ENCODE data around the gene CSNK1D.

Gene CSNK1D

DNA sequence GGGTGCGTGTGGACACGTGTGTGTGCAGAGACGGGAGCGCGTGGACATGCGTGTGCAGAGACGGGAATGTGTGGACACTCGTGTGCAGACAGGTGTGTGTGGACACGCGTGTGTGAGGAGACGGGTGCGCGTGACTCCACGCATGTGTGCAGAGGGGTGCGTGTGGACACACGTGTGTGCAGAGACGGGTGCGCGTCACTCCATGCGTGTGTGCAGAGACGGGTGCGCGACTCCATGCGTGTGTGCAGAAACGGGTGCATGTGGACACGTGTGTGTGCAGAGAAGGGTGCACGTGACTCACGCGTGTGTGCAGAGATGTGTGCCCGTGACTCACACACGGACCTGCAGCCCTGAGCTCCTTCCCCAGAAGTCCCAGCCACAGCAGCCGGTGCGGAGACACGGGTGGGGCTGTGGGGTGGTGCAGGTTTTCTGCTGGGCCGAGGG is 46.1 kb upstream of the CSNK1D start:
- in situ Hi-C loops (cut with HindIII; ENCODE audit: low sequenced_read_pairs), result no loop called here
- TF ChIP-seq, protein P1, sequence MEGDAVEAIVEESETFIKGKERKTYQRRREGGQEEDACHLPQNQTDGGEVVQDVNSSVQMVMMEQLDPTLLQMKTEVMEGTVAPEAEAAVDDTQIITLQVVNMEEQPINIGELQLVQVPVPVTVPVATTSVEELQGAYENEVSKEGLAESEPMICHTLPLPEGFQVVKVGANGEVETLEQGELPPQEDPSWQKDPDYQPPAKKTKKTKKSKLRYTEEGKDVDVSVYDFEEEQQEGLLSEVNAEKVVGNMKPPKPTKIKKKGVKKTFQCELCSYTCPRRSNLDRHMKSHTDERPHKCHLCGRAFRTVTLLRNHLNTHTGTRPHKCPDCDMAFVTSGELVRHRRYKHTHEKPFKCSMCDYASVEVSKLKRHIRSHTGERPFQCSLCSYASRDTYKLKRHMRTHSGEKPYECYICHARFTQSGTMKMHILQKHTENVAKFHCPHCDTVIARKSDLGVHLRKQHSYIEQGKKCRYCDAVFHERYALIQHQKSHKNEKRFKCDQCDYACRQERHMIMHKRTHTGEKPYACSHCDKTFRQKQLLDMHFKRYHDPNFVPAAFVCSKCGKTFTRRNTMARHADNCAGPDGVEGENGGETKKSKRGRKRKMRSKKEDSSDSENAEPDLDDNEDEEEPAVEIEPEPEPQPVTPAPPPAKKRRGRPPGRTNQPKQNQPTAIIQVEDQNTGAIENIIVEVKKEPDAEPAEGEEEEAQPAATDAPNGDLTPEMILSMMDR (IDR thresholded peaks at IDR 0.05; ENCODE audit: low read depth, low read length), result no peak
- H3K4me3 ChIP-seq (ENCODE audit: low read depth, low read length), result no peak overlapping the region

DNA sequence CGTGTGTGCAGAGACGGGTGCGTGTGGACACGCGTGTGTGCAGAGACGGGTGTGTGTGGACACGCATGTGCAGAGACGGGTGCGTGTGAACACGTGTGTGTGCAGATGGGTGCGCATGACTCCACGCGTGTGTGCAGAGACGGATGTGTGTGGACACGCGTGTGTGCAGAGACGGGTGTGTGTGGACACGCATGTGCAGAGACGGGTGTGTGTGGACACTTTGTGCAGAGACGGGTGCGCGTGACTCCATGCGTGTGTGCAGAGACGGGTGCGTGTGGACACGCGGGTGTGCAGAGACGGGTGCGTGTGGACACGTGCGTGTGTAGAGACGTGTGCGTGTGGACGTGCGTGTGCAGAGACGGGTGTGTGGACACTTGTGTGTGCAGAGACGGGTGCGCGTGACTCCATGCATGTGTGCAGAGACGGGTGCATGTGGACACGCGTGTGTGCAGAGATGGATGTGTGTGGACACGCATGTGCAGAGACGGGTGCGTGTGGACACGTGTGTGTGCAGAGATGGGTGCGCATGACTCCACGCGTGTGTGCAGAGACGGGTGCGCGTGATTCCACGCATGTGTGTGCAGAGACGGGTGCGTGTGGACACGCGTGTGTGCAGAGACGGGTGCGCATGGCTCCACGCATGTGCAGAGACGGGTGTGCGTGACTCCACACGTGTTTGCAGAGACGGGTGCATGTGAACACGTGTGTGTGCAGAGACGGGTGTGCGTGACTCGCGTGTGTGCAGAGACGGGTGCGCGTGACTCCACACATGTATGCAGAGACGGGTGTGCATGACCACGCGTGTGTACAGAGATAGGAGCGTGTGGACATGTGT is 45.5 kb upstream of the CSNK1D start:
- no peak overlapping the region for H3K4me3 ChIP-seq (ENCODE audit: low read depth, low read length)
- no peak for DNase-seq (ENCODE audit: low read depth, low spot score)
- in situ Hi-C loops (cut with HindIII; ENCODE audit: low sequenced_read_pairs), result no loop called here
- TF ChIP-seq, protein P1 (IDR thresholded peaks at IDR 0.05; ENCODE audit: low read depth, low read length), result no peak

More for the DNA sequence above, 46.1 kb upstream of the CSNK1D start:
- no peak for DNase-seq (ENCODE audit: low read depth, low spot score)

DNA sequence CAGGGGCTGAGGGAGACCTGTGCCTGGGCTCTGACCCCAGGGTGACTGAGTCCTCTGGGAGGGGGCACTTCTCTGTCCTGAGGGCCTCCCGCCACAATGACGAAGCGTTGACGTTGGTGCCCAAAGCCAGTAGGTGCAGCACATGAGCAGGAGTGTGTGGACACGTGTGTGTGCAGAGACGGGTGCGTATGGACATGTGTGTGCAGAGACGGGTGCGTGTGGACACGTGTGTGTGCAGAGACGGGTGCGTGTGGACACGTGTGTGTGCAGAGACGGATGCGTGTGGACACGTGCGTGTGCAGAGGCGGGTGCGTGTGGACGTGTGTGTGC is 44.6 kb upstream of the CSNK1D start:
- in situ Hi-C loops (cut with HindIII; ENCODE audit: low sequenced_read_pairs), result no loop called here
- TF ChIP-seq, protein P1 (IDR thresholded peaks at IDR 0.05; ENCODE audit: low read depth, low read length), result no peak
- DNase-seq (ENCODE audit: low read depth, low spot score), result no peak
- no peak overlapping the region for H3K4me3 ChIP-seq (ENCODE audit: low read depth, low read length)

DNA sequence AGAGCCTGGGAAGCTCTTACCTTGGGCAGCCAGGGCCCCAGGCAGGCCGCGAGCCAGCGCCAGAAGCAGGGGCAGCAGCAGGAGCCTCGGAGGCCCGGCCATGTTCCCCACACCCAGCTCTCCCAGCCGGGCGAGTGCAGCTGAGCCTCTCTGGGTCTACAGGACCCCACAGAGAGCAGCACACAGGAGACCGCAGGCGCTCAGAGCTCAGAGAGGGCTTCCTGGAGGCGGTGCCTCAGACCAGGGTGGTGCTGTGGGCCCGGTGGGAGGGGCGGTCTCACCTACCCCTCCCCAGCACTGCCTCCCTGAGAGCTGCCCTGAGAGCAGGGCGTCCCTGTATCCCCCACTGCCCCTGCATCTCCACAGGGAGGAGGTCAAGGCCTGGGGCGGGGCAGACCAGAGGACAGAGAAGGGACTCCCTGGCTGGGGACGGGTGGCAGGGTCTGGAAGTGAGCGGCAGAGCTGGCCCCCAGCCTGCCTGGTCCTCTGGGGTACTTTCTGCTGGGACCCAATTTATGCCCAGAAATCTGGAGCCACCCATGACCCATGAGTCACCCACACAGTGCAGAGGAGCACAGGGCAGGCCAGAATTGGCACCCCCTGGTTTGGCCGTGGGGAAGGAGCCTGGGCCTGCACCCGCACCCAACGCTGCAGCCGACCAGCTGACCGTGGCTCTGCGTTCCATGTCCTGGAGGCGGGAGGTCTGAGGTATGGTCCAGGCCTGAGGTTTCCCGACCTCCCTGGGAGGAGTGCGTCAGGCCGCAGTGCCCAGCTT is 44.1 kb upstream of the CSNK1D start, which contains the start of gene CD7:
TSS of gene CD7 (minus strand) at position 215 of the 775 bp plus-strand sequence. CDS start at position 102, 113 bp downstream.
- TF ChIP-seq, protein P1 (IDR thresholded peaks at IDR 0.05; ENCODE audit: low read depth, low read length), result no peak
- in situ Hi-C loops (cut with HindIII; ENCODE audit: low sequenced_read_pairs), result no loop called here
- no peak within 1 kb of the TSS for H3K4me3 ChIP-seq (ENCODE audit: low read depth, low read length)
- no peak for DNase-seq (ENCODE audit: low read depth, low spot score)

DNA sequence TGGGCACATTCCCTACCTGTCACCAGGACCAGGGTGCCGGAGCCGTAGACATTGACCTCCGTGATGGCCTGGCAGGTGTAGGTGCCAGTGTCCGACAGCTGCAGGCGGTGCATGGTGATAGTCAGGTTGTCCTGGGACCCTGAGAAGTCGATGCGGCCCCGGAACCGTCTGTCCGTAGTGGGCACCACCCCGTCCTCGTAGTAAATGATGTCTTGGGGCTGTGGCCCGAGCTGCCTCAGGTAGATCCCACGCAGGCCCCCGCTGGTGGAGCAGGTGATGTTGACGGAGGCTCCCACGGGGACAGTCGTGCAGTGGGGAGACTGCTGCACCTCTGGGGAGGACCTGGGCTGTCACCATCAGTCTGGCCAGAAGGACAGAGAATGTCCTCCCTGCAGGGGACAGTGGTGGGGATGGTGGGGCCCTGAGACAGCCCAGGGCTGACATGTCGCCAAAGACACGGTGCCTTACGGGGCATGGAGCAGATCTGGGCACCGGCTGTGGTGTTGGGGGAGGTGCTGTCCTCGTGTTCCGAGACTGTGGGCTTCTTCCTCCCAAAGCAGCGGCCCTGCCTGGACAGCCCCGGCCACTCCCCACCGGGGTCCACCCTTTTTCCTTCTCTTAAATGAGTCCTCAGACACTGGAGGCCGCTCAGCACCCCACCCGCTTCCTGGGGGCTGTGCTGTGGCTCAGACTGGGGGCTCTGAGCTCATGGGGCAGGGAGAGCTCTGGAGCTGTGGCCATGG is 43.3 kb upstream of the CSNK1D start:
- DNase-seq (ENCODE audit: low read depth, low spot score), result no peak
- in situ Hi-C loops (cut with HindIII; ENCODE audit: low sequenced_read_pairs), result no loop called here
- no peak overlapping the region for H3K4me3 ChIP-seq (ENCODE audit: low read depth, low read length)
- TF ChIP-seq, protein P1 (IDR thresholded peaks at IDR 0.05; ENCODE audit: low read depth, low read length), result no peak

DNA sequence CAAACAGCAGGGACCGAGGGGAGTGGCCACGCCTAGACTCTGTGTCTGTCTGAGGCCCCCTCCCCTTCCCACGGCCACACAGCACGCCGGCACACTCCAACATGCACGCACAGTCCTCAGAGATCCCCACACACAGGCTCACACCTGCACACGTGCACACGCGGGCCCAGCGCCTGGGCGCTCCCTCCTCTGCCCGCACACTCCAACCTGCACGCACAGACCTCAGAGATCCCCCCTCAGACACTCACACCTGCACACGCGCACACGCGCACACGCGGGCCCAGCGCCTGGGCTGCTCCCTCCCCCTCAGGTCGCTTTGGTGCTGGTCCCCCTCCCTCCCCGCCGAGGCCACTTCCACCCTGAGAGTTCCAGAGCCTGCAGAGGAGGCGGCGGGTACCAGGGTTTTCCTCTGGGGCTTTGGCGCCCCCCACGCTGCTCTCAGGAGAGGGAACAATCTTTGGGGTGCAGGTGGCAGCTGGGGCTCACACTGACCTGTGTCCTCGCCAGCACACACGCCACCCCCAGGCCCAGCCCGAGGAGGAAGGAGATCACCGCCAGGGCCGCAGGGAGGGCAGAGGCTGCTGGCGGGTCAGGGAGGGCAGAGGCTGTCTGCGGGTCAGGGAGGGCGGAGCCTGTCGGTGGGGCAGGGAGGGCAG is 42.3 kb upstream of the CSNK1D start:
- H3K4me3 ChIP-seq (ENCODE audit: low read depth, low read length), result no peak overlapping the region
- TF ChIP-seq, protein P1 (IDR thresholded peaks at IDR 0.05; ENCODE audit: low read depth, low read length), result no peak
- in situ Hi-C loops (cut with HindIII; ENCODE audit: low sequenced_read_pairs), result no loop called here
- no peak for DNase-seq (ENCODE audit: low read depth, low spot score)

Measured in astrocyte of the spinal cord (primary cell).